Heart left ventricle (tissue), 16 donors: ENCODE results near the gene NR2F2. TPM values are rescaled to one million over a fixed set of nuclear protein-coding genes. Genes with fewer than 3 reads are reported as not detected.

ENCODE experiments used
- ATAC-seq, 4 donors: fragments of 200-7000 bp; cut with Tn5 transposase; one replicate each; pipeline ENCODE4 v1.9.1; 2020 to 2022; ENCODE audit warnings: moderate library complexity in 4 of 4, mild to moderate bottlenecking in 3 of 4, moderate number of reproducible peaks in 1 of 4
- DNase-seq, 5 donors: peaks; one replicate each; pipeline ENCODE4 v3.0.0-alpha.2; 2020
- H3K27ac ChIP-seq, 12 donors: fragments of 200-600 bp; sonication (generic) in 4 of 12; one replicate each; pipeline versions ENCODE4 v1.5.0 to v1.8.0; 2016 to 2022; ENCODE audit warnings: mild to moderate bottlenecking in 2 of 12
- H3K27me3 ChIP-seq, 9 donors: fragments of 200-600 bp; sonication (generic) in 2 of 9; one replicate each; pipeline versions ENCODE4 v1.5.1 to v1.8.0; 2016 to 2022; ENCODE audit warnings: mild to moderate bottlenecking in 3 of 9
- H3K36me3 ChIP-seq, 9 donors: fragments of 200-600 bp; sonication (generic) in 2 of 9; one replicate each; pipeline versions ENCODE4 v1.5.0 to v1.8.0; 2018 to 2022; ENCODE audit warnings: mild to moderate bottlenecking in 2 of 9
- H3K4me1 ChIP-seq, 12 donors: fragments of 200-600 bp; sonication (generic) in 4 of 12; one replicate each; pipeline versions ENCODE4 v1.5.0 to v1.8.0; 2016 to 2022; ENCODE audit warnings: mild to moderate bottlenecking in 3 of 12
- H3K4me3 ChIP-seq, 12 donors: fragments of 200-600 bp; sonication (generic) in 4 of 12; one replicate each; pipeline versions ENCODE4 v1.5.0 to v1.8.0; 2017 to 2022; ENCODE audit warnings: mild to moderate bottlenecking in 9 of 12, moderate library complexity in 4 of 12
- H3K9me3 ChIP-seq, 12 donors: fragments of 200-600 bp; sonication (generic) in 4 of 12; one replicate each; pipeline versions ENCODE4 v1.5.0 to v1.8.0; 2016 to 2022; ENCODE audit warnings: mild to moderate bottlenecking in 1 of 12
- POLR2A ChIP-seq, 2 donors: fragments of 450-650 bp; IDR thresholded peaks; one replicate each; pipeline ENCODE4 v1.6.1; 2017; ENCODE audit warnings: antibody characterized with exemption in 2 of 2, mild to moderate bottlenecking in 2 of 2, moderate library complexity in 2 of 2
- WGBS, 4 donors: extraction: QIAGEN DNeasy Blood & Tissue Kit in 2 of 4; methylation state at CpG; one replicate each; pipeline versions ENCODE4 v1.1.5 to v1.1.7; 2013 to 2018; 5-methylcytosine and 5-hydroxymethylcytosine counted together
- intact Hi-C, 10 donors: fragments of 100-400 bp; cut with DNase I; formaldehyde crosslinking; loops; one replicate each; pipeline versions ENCODE4 v1.11.1 to v1.14.2; 2022
- polyA plus RNA-seq, 2 donors: library from polyadenylated mRNA; stranded (reverse); fragments of 200-250 nt; gene quantifications; one replicate each; pipeline ENCODE4 v1.2.3, GENCODE V29; 2013
- total RNA-seq, 9 donors: library from RNA; depleted of rRNA in 2 of 9; stranded (reverse); fragments of >200 nt in 2 of 9; fragmentation: NEBNext Ultra II Directional in 3 of 9; extraction: Animal tissue kit (Norgen Biotek cat#: 25700) in 3 of 9; gene quantifications; one replicate each; pipeline versions ENCODE4 v1.1.0 to v1.2.4, GENCODE V29; 2016 to 2023
- TF ChIP-seq, protein P1 (sequence below), 12 donors: fragments of 200-600 bp; sonication (generic) in 4 of 12; IDR thresholded peaks; one replicate each; pipeline versions ENCODE4 v1.5.0 to v1.8.0; 2018 to 2022; ENCODE audit warnings: antibody characterized with exemption in 12 of 12, mild to moderate bottlenecking in 5 of 12
- donor health status: ischemic (EF 13 %, LVEDD 7.1; RV severe dilation, severe dysfunction).
- donor health status: healthy with polysubstance abuse.
- donor health status: DM: no; HTN: yes; CAD: no.
- donor health status: DM: no; HTN: no; CAD: no.
- donor health status: ischemic (EF 25% LVEDD 6.9; RV normal size, moderate dysfunction).
- donor health status: ischemic (EF 25% LVEDD 5.7; RV mildly dilated, moderate dysfunction).
- donor health status: healthy.
- donor health status: DM: yes; HTN: yes; CAD: no.
- donor health status: ischemic (EF 35%, LVEDD 5.7; RV mildly dilated, moderate dysfunction).
- donor health status: nonischemic (EF 11% LVEDD 7.7; RV severe dilation, severe dysfunction).
- donor health status: DM: yes; HTN: yes; CAD: no.
- donor health status: PGD.
- donor health status: ischemic (EF 29% LVEDD 5.4; RV normal size, mild dysfunction).
- donor health status: nonischemic (EF 23%, LVEDD 6.1; RV moderate dilation, normal function).

Gene NR2F2
- total and polyA plus RNA-seq, 11 donors = 11.8 to 22.4 (median 16.1) TPM

DNA sequence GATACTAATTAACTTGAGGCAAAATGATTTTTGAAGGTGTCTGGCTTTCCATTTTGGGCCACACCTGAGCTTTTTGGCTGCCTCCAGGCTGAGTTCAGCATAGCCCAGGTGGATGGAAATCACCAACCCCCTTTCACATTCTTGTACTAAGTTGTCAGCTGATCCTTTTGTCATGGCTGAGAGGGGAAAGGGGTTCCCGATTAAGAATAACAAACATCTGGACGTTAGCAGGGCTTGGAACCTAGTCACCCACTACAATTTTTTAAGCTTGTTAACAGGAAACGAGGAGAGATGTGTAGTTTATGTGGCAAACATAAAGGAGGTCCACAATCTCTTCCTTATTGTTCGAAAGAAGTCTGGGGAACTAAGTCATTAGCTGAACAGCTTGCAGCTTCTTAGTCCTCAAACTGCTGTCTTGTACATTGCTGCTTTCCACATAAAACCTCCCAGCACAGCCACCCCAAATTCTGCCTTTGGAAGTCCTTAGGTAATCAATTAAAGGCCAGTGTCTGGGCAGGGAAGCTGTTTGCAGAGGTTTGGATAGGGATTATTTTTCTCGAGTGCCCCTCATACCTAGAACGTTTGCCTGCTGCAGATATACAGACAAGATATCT lies 5.0 kb downstream of the NR2F2 start:
- TF ChIP-seq POLR2A (IDR thresholded peaks at IDR 0.05) = no peak
- TF ChIP-seq, protein P1, sequence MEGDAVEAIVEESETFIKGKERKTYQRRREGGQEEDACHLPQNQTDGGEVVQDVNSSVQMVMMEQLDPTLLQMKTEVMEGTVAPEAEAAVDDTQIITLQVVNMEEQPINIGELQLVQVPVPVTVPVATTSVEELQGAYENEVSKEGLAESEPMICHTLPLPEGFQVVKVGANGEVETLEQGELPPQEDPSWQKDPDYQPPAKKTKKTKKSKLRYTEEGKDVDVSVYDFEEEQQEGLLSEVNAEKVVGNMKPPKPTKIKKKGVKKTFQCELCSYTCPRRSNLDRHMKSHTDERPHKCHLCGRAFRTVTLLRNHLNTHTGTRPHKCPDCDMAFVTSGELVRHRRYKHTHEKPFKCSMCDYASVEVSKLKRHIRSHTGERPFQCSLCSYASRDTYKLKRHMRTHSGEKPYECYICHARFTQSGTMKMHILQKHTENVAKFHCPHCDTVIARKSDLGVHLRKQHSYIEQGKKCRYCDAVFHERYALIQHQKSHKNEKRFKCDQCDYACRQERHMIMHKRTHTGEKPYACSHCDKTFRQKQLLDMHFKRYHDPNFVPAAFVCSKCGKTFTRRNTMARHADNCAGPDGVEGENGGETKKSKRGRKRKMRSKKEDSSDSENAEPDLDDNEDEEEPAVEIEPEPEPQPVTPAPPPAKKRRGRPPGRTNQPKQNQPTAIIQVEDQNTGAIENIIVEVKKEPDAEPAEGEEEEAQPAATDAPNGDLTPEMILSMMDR (IDR thresholded peaks at IDR 0.05) = no peak
- WGBS, 4 donors = 14 to 34% (median 19%) methylated on average over 6 of the region's 6 CpGs
- peak overlapping the region; percentile 64 to 96 (median 92) for H3K27ac ChIP-seq
- DNase-seq = no peak
- ATAC-seq = no peak
- no peaks in the 10 kb centered on the region for H3K9me3 ChIP-seq
- H3K4me1 ChIP-seq = peaks cover 0 to 18% (median 0%) of the 10 kb centered on the region in 12 donors
- H3K36me3 ChIP-seq = peaks cover 0 to 40% (median 9%) of the 10 kb centered on the region in 9 donors
- peak overlapping the region; percentile 58 to 91 (median 77) for H3K4me3 ChIP-seq
- H3K27me3 ChIP-seq = peaks cover 0 to 75% (median 5%) of the 10 kb centered on the region in 9 donors
- intact Hi-C loops = no loop called here

DNA sequence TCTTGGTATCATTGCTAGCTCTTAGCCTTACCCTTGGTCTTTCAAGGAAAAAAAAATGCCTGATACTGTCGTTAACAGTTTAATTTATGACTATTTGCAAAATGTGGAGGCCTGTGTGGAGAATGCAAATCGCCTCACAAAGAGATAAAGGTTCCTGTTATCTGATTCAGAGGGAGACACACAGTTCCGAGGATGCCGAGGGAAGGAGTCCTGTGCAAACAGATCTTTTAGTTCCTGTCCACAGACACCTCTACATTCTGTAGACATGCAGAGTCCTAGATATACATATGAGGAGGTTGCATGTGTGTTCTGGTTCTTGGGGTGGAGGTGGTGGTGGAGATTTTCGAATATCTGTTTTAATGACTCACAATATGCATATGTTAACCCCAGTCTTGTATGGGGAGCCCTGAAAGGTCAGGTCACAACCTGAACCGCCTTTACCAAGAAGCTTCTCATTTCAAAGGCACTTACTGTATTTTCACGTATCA lies 5.7 kb downstream of the NR2F2 start:
- 17 to 27% (median 23%) methylated on average over 7 of the region's 7 CpGs for WGBS, 4 donors
- Histone ChIP-seq H3K4me3 (peak overlapping the region; percentile 13 to 91 (median 77)), H3K4me1 (peaks cover 0 to 25% (median 0%) of the 10 kb centered on the region in 12 donors), H3K9me3 (no peaks in the 10 kb centered on the region), H3K36me3 (peaks cover 0 to 40% (median 9%) of the 10 kb centered on the region in 9 donors), H3K27ac (peak overlapping the region; percentile 64 to 96 (median 92)), H3K27me3 (peaks cover 0 to 82% (median 7%) of the 10 kb centered on the region in 9 donors)
- no peak for DNase-seq
- TF ChIP-seq, protein P1 (IDR thresholded peaks at IDR 0.05) = no peak
- no peak for TF ChIP-seq POLR2A (IDR thresholded peaks at IDR 0.05)
- intact Hi-C loops = no loop called here
- ATAC-seq = no peak

DNA sequence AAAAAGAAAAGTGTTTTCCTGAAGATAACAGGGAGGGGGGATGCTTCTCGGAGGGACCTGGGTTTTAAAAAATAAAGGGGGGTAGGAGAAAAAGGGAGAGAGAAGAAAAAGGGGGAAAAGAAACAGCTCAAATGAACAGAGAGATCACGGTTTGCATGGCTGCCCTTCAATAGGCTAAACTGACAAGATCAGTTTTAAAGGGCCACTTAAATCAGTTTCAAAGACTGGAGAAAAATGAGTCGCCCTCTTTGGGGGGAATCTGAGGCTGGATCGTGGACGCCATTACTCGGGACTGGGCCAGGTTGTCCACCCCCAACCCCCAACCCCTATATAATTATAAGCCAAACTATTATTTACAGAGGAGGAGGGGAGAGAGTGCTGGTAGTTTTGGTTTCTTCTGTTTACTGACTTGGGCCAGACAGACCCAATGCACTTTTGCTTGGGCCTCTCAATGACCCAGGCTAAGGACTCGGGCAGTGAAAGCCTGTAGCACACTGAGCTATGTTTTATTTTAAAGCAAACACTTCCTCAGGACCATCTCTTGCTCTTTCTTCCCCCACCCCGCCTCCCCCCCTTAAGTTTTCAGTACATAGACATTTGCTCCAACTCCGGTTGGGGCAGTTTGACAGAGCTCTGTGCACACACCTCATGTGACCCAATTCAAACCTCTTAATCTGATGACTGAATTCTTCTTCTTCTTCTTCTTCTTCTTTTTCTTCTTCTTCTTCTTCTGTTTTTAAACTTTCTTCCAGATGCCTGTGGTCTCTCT lies 6.3 kb downstream of the NR2F2 start:
- DNase-seq (no peak), ATAC-seq (no peak)
- TF ChIP-seq, protein P1 (IDR thresholded peaks at IDR 0.05) = no peak
- TF ChIP-seq POLR2A (IDR thresholded peaks at IDR 0.05) = no peak
- H3K9me3 ChIP-seq = no peaks in the 10 kb centered on the region
- intact Hi-C loops = no loop called here
- peak overlapping the region; percentile 13 to 91 (median 77) for H3K4me3 ChIP-seq
- peaks cover 0 to 40% (median 9%) of the 10 kb centered on the region in 9 donors for H3K36me3 ChIP-seq
- H3K27ac ChIP-seq = peak overlapping the region; percentile 64 to 96 (median 92)
- WGBS, 4 donors = 19 to 36% (median 29%) methylated on average over 9 of the region's 9 CpGs
- peaks cover 0 to 19% (median 0%) of the 10 kb centered on the region in 12 donors for H3K4me1 ChIP-seq
- H3K27me3 ChIP-seq = peaks cover 0 to 85% (median 7%) of the 10 kb centered on the region in 9 donors
